ENCODE results near the gene NFASC.

NFASC gene

DNA sequence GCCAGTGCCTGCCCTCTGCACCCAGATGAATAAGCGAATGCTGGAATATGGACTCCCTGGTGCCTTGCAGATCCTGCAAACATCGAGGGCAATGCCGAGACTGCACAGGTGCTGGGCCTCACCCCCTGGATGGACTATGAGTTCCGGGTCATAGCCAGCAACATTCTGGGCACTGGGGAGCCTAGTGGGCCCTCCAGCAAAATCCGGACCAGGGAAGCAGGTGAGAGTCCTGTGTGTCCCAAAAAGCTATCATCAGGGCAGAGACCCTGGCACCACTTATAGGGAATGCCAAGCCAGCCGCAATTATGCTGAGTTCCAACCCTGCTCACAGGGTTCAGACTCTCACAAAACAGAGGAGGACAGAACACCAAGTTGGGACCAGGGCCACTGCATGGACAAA lies 196.4 kb downstream of the NFASC start:
- H3K27ac ChIP-seq (ENCODE audit: low read depth, low read length) = no peak overlapping the region
- no peak overlapping the region for H3K4me3 ChIP-seq (ENCODE audit: insufficient read depth, low read length, poor library complexity, severe bottlenecking)
- H2AFZ ChIP-seq (ENCODE audit: low read depth, low read length, severe bottlenecking) = no peak overlapping the region
- H3K27me3 ChIP-seq (ENCODE audit: low read length) = no peaks in the 10 kb centered on the region
- H3K9ac ChIP-seq (ENCODE audit: low read length) = no peak overlapping the region
- no peaks in the 10 kb centered on the region for H3F3A ChIP-seq (ENCODE audit: insufficient read depth)
- TF ChIP-seq EZH2phosphoT487 (conservative IDR thresholded peaks at IDR 0.05; ENCODE audit: low read length) = no peak
- TF ChIP-seq, protein P1, sequence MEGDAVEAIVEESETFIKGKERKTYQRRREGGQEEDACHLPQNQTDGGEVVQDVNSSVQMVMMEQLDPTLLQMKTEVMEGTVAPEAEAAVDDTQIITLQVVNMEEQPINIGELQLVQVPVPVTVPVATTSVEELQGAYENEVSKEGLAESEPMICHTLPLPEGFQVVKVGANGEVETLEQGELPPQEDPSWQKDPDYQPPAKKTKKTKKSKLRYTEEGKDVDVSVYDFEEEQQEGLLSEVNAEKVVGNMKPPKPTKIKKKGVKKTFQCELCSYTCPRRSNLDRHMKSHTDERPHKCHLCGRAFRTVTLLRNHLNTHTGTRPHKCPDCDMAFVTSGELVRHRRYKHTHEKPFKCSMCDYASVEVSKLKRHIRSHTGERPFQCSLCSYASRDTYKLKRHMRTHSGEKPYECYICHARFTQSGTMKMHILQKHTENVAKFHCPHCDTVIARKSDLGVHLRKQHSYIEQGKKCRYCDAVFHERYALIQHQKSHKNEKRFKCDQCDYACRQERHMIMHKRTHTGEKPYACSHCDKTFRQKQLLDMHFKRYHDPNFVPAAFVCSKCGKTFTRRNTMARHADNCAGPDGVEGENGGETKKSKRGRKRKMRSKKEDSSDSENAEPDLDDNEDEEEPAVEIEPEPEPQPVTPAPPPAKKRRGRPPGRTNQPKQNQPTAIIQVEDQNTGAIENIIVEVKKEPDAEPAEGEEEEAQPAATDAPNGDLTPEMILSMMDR (IDR thresholded peaks at IDR 0.05; ENCODE audit: insufficient read depth, low read length, poor library complexity, severe bottlenecking) = no peak
- no peaks in the 10 kb centered on the region for H3K9me2 ChIP-seq (replicated peaks; ENCODE audit: insufficient read depth, low read length)
- no peak overlapping the region for H3K4me2 ChIP-seq (ENCODE audit: low read depth, low read length, poor library complexity, severe bottlenecking)
- H3K9me3 ChIP-seq (ENCODE audit: insufficient read depth, low read length) = no peaks in the 10 kb centered on the region
- H3K79me2 ChIP-seq (ENCODE audit: insufficient read depth, low read length) = no peaks in the 10 kb centered on the region
- no peaks in the 10 kb centered on the region for H3K36me3 ChIP-seq (ENCODE audit: low read length)
- no peaks in the 10 kb centered on the region for H4K20me1 ChIP-seq (ENCODE audit: low read depth, low read length)

DNA sequence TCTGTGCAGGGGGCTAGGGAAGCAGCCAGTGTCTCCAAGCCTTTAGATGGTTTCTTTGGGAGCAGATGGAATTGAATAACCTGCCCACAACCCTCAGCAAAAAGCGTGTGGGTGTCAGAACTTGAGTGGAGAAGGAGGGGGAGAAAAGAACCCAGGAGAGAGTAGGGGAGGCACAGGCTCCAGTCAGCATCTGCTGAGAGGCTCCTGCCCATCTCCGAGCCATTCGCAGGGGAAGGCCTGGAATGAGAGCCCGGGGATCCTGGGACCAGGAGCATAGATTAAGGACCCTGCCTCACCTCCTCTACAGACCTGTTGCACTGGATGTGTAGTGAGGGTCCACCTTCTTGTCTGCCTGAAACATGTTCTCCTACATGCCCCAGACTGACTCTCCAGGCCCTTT lies 197.3 kb downstream of the NFASC start:
- TF ChIP-seq EZH2phosphoT487 (conservative IDR thresholded peaks at IDR 0.05; ENCODE audit: low read length) = no peak
- TF ChIP-seq, protein P1 (IDR thresholded peaks at IDR 0.05; ENCODE audit: insufficient read depth, low read length, poor library complexity, severe bottlenecking) = no peak

DNA sequence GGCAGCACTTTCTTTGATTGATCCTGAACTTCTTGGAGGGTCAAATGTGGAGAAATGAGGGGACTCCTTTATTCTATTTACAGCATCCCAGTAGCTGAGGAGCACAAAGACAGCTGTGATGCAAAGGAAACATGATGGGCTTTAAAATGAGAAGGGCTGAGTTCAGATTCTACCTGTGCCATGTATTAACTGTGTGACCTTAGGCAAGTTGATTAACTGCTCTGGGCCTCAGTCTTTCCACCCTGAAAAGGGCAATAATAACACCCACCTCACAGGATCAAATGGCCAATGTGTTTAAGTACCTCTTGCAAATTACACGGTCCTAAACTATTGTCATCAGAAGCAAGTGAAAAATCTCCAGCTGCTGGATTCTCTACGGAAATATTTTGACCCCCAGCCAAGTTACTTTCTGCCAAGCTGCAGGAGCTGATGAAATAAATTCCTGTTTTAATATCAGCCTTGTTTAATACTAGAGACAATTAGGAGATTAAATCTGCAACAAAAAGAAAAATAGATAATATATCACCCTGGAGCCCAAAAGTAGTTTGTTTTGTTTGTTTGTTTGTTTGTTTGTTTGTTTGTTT lies 197.9 kb downstream of the NFASC start:
- Histone ChIP-seq H3K9me3 (ENCODE audit: insufficient read depth, low read length) (no peaks in the 10 kb centered on the region), H3K4me3 (ENCODE audit: insufficient read depth, low read length, poor library complexity, severe bottlenecking) (no peak overlapping the region), H3K27ac (ENCODE audit: low read depth, low read length) (no peak overlapping the region), H3K27me3 (ENCODE audit: low read length) (no peaks in the 10 kb centered on the region), H4K20me1 (ENCODE audit: low read depth, low read length) (no peaks in the 10 kb centered on the region), H2AFZ (ENCODE audit: low read depth, low read length, severe bottlenecking) (no peak overlapping the region), H3K79me2 (ENCODE audit: insufficient read depth, low read length) (no peaks in the 10 kb centered on the region), H3K9ac (ENCODE audit: low read length) (no peak overlapping the region), H3F3A (ENCODE audit: insufficient read depth) (no peaks in the 10 kb centered on the region), H3K4me2 (ENCODE audit: low read depth, low read length, poor library complexity, severe bottlenecking) (no peak overlapping the region), H3K9me2 (replicated peaks; ENCODE audit: insufficient read depth, low read length) (no peaks in the 10 kb centered on the region), H3K36me3 (ENCODE audit: low read length) (no peaks in the 10 kb centered on the region)
- TF ChIP-seq, protein P1 (IDR thresholded peaks at IDR 0.05; ENCODE audit: insufficient read depth, low read length, poor library complexity, severe bottlenecking) = no peak
- no peak for TF ChIP-seq EZH2phosphoT487 (conservative IDR thresholded peaks at IDR 0.05; ENCODE audit: low read length)

More for the DNA sequence above, 197.3 kb downstream of the NFASC start:
- no peaks in the 10 kb centered on the region for H3K27me3 ChIP-seq (ENCODE audit: low read length)
- H3K79me2 ChIP-seq (ENCODE audit: insufficient read depth, low read length) = no peaks in the 10 kb centered on the region
- H3K4me2 ChIP-seq (ENCODE audit: low read depth, low read length, poor library complexity, severe bottlenecking) = no peak overlapping the region
- no peaks in the 10 kb centered on the region for H3K36me3 ChIP-seq (ENCODE audit: low read length)
- H3F3A ChIP-seq (ENCODE audit: insufficient read depth) = no peaks in the 10 kb centered on the region
- H3K27ac ChIP-seq (ENCODE audit: low read depth, low read length) = no peak overlapping the region
- H3K9me3 ChIP-seq (ENCODE audit: insufficient read depth, low read length) = no peaks in the 10 kb centered on the region
- H2AFZ ChIP-seq (ENCODE audit: low read depth, low read length, severe bottlenecking) = no peak overlapping the region
- no peaks in the 10 kb centered on the region for H3K9me2 ChIP-seq (replicated peaks; ENCODE audit: insufficient read depth, low read length)
- H3K4me3 ChIP-seq (ENCODE audit: insufficient read depth, low read length, poor library complexity, severe bottlenecking) = no peak overlapping the region
- no peaks in the 10 kb centered on the region for H4K20me1 ChIP-seq (ENCODE audit: low read depth, low read length)
- H3K9ac ChIP-seq (ENCODE audit: low read length) = no peak overlapping the region

Measured in SU-DHL-6 (cell line).